Activated gamma-delta T cell treated with anti-CD3 and anti-CD28 coated beads, Interleukin-2, amount 50 U/mL, for 16 hours (primary cell): ENCODE measurements around the gene DNAAF2.
A peak's percentile ranks its signal among the peaks of the same experiment; 100 is the strongest.
"Not testable (repeated sequence)": the region's sequence is repeated elsewhere in the genome, so short reads cannot be mapped to it uniquely, and the experiment has no call there.

Experiments used
- DNase-seq: peaks from one replicate; pipeline ENCODE4 v3.0.0-alpha.2; 2020; ENCODE audit warnings: low read depth

Gene DNAAF2

GRCh38 chr14:49621114-49621881 is 13.7 kb downstream of the DNAAF2 start:
- no peak for DNase-seq

- peak; percentile 92 for DNase-seq
Measured at GRCh38 chr14:49620182-49621113, 14.6 kb downstream of the DNAAF2 start, which contains the start of the genes MGAT2 and RPL36AL. MGAT2 (plus strand) TSS chr14:49620799; CDS start chr14:49621269, 470 bp downstream. RPL36AL (minus strand) TSS chr14:49620626; CDS start chr14:49619104, 1,522 bp downstream.

- DNase-seq = no peak
Measured at GRCh38 chr14:49619730-49620129, 15.3 kb downstream of the DNAAF2 start.

GRCh38 chr14:49619273-49619672 is 15.8 kb downstream of the DNAAF2 start:
- DNase-seq = not testable (repeated sequence)

GRCh38 chr14:49617852-49618519 is 17.1 kb downstream of the DNAAF2 start:
- DNase-seq = no peak

- DNase-seq = no peak
Measured at GRCh38 chr14:49615776-49616175, 19.3 kb downstream of the DNAAF2 start.

- no peak for DNase-seq
Measured at GRCh38 chr14:49614196-49614595, 20.8 kb downstream of the DNAAF2 start.

- no peak for DNase-seq
Measured at GRCh38 chr14:49612671-49613070, 22.4 kb downstream of the DNAAF2 start.

GRCh38 chr14:49612251-49612650 is 22.8 kb downstream of the DNAAF2 start:
- no peak for DNase-seq

GRCh38 chr14:49607583-49607982 is 27.5 kb downstream of the DNAAF2 start:
- DNase-seq = no peak

- peak; percentile 77 for DNase-seq
Measured at GRCh38 chr14:49598485-49599300, 36.4 kb downstream of the DNAAF2 start, which contains the start of gene LRR1. LRR1 (plus strand) TSS chr14:49598940; CDS start chr14:49599021, 81 bp downstream.

GRCh38 chr14:49598189-49598484 is 36.9 kb downstream of the DNAAF2 start:
- no peak for DNase-seq

- DNase-seq = no peak
Measured at GRCh38 chr14:49594347-49595091, 40.5 kb downstream of the DNAAF2 start.

- no peak for DNase-seq
Measured at GRCh38 chr14:49593016-49593415, 42.0 kb downstream of the DNAAF2 start.

- DNase-seq = no peak
Measured at GRCh38 chr14:49589387-49589786, 45.7 kb downstream of the DNAAF2 start.

GRCh38 chr14:49586673-49587460 is 48.2 kb downstream of the DNAAF2 start:
- peak; percentile 17 for DNase-seq

- DNase-seq = peak; percentile 97
Measured at GRCh38 chr14:49585803-49586672, 49.0 kb downstream of the DNAAF2 start, which contains the start of gene RPS29. RPS29 (minus strand) TSS chr14:49586380; CDS start chr14:49586346, 34 bp downstream.

- not testable (repeated sequence) for DNase-seq
Measured at GRCh38 chr14:49584981-49585640, 49.9 kb downstream of the DNAAF2 start.
